ENCODE data around the gene CARHSP1. TPM values are rescaled to one million over a fixed set of nuclear protein-coding genes. Genes with fewer than 3 reads are reported as not detected.

The CARHSP1 gene
- total and polyA plus RNA-seq, 12 donors: 87.6 to 314 (median 194) TPM

DNA sequence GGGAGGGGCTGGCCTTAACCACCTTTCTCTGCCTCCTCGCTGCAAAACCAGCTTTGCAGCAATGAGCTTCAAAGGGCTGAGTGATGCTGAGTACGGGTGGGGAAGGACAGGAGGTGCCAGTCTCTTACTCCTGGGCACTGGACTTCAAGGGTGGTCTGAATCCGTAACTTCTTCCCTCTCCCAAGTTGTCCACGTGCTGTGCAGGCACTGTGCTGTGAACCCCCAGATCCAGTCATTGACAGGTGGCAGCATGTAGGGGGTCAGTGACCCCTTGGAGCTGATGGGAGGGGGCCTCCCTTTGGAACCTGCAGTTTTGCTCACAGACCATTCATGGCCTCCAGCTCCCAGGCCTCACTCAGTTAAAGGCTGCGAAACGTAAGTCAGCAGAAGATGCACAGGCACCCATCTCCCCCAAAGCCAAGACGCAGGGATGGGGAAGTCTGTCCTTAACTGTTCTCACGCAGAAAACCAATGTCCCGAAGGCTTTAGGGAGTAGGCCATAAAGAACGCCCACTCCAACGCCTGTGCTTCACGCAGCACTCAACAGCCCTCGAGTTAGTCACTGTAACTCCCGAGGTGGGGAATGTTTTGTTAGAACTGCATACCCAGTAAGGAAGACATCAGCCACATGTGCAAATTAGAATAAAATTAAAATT is 21.2 kb upstream of the CARHSP1 start:
- Histone ChIP-seq H3K4me1 (replicated peaks in 1 of 2) (peaks cover 7 to 40% of the 10 kb centered on the region in 2 donors), H3K27ac (no peak overlapping the region), H3K36me3 (replicated peaks in 1 of 2) (peaks cover 0 to 37% of the 10 kb centered on the region in 2 donors), H3K9me3 (replicated peaks in 1 of 3) (no peaks in the 10 kb centered on the region), H3K27me3 (no peaks in the 10 kb centered on the region), H3K4me3 (no peak overlapping the region)
- WGBS, 4 donors: 84 to 89% (median 88%) methylated on average over 12 to 14 of the region's 14 CpGs
- no peak for TF ChIP-seq POLR2A (IDR thresholded peaks at IDR 0.05)
- TF ChIP-seq, protein P1, sequence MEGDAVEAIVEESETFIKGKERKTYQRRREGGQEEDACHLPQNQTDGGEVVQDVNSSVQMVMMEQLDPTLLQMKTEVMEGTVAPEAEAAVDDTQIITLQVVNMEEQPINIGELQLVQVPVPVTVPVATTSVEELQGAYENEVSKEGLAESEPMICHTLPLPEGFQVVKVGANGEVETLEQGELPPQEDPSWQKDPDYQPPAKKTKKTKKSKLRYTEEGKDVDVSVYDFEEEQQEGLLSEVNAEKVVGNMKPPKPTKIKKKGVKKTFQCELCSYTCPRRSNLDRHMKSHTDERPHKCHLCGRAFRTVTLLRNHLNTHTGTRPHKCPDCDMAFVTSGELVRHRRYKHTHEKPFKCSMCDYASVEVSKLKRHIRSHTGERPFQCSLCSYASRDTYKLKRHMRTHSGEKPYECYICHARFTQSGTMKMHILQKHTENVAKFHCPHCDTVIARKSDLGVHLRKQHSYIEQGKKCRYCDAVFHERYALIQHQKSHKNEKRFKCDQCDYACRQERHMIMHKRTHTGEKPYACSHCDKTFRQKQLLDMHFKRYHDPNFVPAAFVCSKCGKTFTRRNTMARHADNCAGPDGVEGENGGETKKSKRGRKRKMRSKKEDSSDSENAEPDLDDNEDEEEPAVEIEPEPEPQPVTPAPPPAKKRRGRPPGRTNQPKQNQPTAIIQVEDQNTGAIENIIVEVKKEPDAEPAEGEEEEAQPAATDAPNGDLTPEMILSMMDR (IDR thresholded peaks at IDR 0.05): no peak
- peak in 1 of 7 donors; percentile 19 for DNase-seq
- intact Hi-C loops (cut with DNase I): loop anchor here (10.0 kb wide), 2 partner anchors 115 to 235 kb away; no protein-coding TSS in a partner anchor

DNA sequence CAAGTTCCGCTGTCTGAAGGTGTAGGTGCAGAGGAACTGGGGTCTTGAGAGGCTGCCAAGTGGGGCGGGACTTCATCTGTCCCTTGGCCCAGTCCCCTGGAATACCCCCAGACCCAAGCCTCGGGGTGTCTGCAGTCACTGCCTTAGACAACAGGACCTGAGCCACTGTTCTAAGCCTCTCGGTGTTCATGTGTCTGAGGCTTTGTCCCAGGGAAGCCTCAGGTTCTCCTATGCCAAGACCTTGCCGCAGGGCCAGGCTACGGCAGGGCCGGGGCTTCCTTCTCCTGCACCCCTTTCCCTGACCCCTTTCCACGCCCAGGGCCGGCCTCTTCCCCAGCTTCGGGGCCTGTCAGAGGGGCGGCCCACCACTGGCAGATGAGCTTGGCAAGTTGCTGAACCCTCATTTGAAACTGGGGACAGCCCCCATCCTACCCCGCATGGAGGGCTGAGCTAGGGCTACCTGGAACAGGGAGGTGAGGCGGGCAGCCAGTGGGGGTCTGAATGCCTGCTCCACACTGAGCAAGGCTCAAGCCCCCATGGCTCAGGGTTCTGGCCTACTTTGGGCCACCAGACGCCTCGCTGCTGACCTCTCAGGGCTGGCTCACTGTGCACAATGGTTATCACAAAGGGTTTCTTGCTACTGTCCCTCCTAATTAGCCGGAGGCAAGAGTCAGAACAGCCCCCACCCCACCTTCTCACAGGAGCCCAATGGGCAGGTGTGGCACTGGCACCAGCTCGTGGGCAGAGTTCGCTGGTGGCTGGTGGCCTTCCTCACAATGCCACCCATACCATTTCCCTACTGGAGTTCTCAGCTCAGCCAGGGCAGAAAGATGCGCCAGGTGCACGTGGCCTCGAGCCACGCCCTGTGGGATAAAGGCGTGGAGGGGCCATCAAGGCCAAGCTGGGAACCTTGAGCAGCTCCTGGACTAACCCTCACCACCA is 20.4 kb upstream of the CARHSP1 start:
- peak in 2 of 7 donors; percentile 19 to 23 for DNase-seq
- H3K27me3 ChIP-seq: no peaks in the 10 kb centered on the region
- H3K4me1 ChIP-seq (replicated peaks in 1 of 2): peaks cover 7 to 40% of the 10 kb centered on the region in 2 donors
- H3K36me3 ChIP-seq (replicated peaks in 1 of 2): peaks cover 0 to 29% of the 10 kb centered on the region in 2 donors
- no peak overlapping the region for H3K4me3 ChIP-seq
- TF ChIP-seq, protein P1 (IDR thresholded peaks at IDR 0.05): no peak
- no peak for TF ChIP-seq POLR2A (IDR thresholded peaks at IDR 0.05)
- no peak overlapping the region for H3K27ac ChIP-seq
- intact Hi-C loops (cut with DNase I): loop anchor here in 1 of 2 donors (10.0 kb wide), 1 partner anchor 234 kb away; no protein-coding TSS in a partner anchor
- WGBS, 4 donors: 82 to 84% (median 83%) methylated on average over 14 to 23 of the region's 23 CpGs
- no peaks in the 10 kb centered on the region for H3K9me3 ChIP-seq (replicated peaks in 1 of 3)

DNA sequence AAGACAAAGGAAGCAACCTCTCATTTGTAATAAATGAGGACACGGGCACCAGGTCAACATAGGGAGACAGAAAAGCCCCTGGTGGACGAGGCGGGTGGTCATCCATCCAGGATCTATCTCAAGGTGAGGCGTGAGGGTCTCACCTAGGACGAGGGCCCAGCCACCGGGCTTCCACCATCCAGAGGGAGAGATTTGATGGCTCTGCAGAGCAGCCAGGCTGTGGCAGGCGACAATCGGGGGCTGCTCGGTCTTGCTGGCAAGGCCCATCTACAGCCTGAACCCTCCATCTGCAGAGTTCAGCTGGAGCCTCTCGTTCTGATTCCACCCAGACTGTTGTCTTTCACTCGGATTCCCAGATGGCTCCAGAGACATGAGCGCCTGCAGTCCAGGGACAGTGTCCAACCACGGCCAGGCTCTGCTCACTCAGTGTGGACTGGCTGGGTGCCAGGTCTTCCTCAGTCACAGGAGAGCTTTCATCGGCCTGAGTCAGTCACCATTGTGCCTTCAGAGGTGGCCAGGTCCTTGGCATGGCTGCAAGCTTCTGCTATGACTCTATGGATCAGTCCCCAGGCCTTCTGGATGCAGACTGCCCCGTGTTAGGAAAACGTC is 19.2 kb upstream of the CARHSP1 start:
- intact Hi-C loops (cut with DNase I): loop anchor here in 1 of 2 donors (10.0 kb wide), 1 partner anchor 233 kb away; no protein-coding TSS in a partner anchor
- Histone ChIP-seq H3K27ac (peak overlapping the region in 3 of 5 donors; percentile 50 to 66 (median 61)), H3K36me3 (replicated peaks in 1 of 2) (peaks cover 0 to 17% of the 10 kb centered on the region in 2 donors), H3K9me3 (replicated peaks in 1 of 3) (no peaks in the 10 kb centered on the region), H3K27me3 (no peaks in the 10 kb centered on the region), H3K4me3 (no peak overlapping the region), H3K4me1 (replicated peaks in 1 of 2) (peaks cover 7 to 38% of the 10 kb centered on the region in 2 donors)
- WGBS, 4 donors: 58 to 79% (median 62%) methylated on average over 9 to 16 of the region's 16 CpGs
- TF ChIP-seq, protein P1 (IDR thresholded peaks at IDR 0.05): no peak
- TF ChIP-seq POLR2A (IDR thresholded peaks at IDR 0.05): peak in 1 of 2 donors; percentile 48
- peak; percentile 93 to 99 (median 97) for DNase-seq
